Stimulated activated CD4-positive, alpha-beta T cell treated with anti-CD3 and anti-CD28 coated beads, Interleukin-15, amount 100 ng/mL, for 24 hours (primary cell): ENCODE results near the gene SELL.
A peak's percentile ranks its signal among the peaks of the same experiment; 100 is the strongest.
"Not testable (repeated sequence)": the region's sequence is repeated elsewhere in the genome, so short reads cannot be mapped to it uniquely, and the experiment has no call there.

ENCODE experiments used
- DNase-seq: peaks from one replicate; pipeline ENCODE4 v3.0.0-alpha.2; 2020

Gene SELL

GRCh38 chr1:169701261-169702005, 10.0 kb downstream of the SELL start:
- no peak for DNase-seq

- no peak for DNase-seq
These were observed 11.7 kb downstream of the SELL start for GRCh38 chr1:169699707-169700106.

- DNase-seq: no peak
These were observed 12.4 kb downstream of the SELL start for GRCh38 chr1:169698976-169699375.

- no peak for DNase-seq
These were observed 13.7 kb downstream of the SELL start for GRCh38 chr1:169697755-169698154.

- DNase-seq: no peak
These were observed 14.9 kb downstream of the SELL start for GRCh38 chr1:169696273-169697100.

GRCh38 chr1:169694304-169695075, 16.9 kb downstream of the SELL start:
- no peak for DNase-seq

- peak; percentile 55 for DNase-seq
These were observed 18.5 kb downstream of the SELL start for GRCh38 chr1:169692756-169693460.

GRCh38 chr1:169690489-169690888, 20.9 kb downstream of the SELL start:
- no peak for DNase-seq

- no peak for DNase-seq
These were observed 22.0 kb downstream of the SELL start for GRCh38 chr1:169689395-169689794.

- not testable (repeated sequence) for DNase-seq
These were observed 23.0 kb downstream of the SELL start for GRCh38 chr1:169688377-169688776.

GRCh38 chr1:169683661-169684060, 27.8 kb downstream of the SELL start:
- no peak for DNase-seq

- not testable (repeated sequence) for DNase-seq
These were observed 28.3 kb downstream of the SELL start for GRCh38 chr1:169683168-169683567.

GRCh38 chr1:169682071-169682470, 29.3 kb downstream of the SELL start:
- DNase-seq: no peak

GRCh38 chr1:169681140-169681539, 30.3 kb downstream of the SELL start:
- DNase-seq: no peak

- peak; percentile 82 for DNase-seq
These were observed 30.9 kb downstream of the SELL start for GRCh38 chr1:169680377-169681019.

- no peak for DNase-seq
These were observed 31.7 kb downstream of the SELL start for GRCh38 chr1:169679692-169680091.

- DNase-seq: no peak
These were observed 35.4 kb downstream of the SELL start for GRCh38 chr1:169676001-169676400.

- no peak for DNase-seq
These were observed 40.6 kb downstream of the SELL start for GRCh38 chr1:169670836-169671235.

- not testable (repeated sequence) for DNase-seq
These were observed 41.2 kb downstream of the SELL start for GRCh38 chr1:169670244-169670643.

- not testable (repeated sequence) for DNase-seq
These were observed 43.5 kb downstream of the SELL start for GRCh38 chr1:169667699-169668596.

GRCh38 chr1:169667227-169667639, 44.2 kb downstream of the SELL start:
- not testable (repeated sequence) for DNase-seq
